Neural cell (in vitro differentiated cells): ENCODE measurements around the gene GSK3A. TPM values are rescaled to one million over a fixed set of nuclear protein-coding genes. Genes with fewer than 3 reads are reported as not detected.

ENCODE experiments used
- H2AFZ ChIP-seq: fragments of 200-600, 300-800 bp; sonication (generic), shearing (Covaris generic); 2 replicates; pipeline ENCODE4 v1.6.0; 2014; ENCODE audit warnings: low read depth, mild to moderate bottlenecking, antibody characterized with exemption, low read length, moderate library complexity
- H3F3A ChIP-seq: fragments of 200-600 bp; shearing (Covaris generic); 2 replicates; pipeline ENCODE4 v1.6.1; 2016; ENCODE audit warnings: mild to moderate bottlenecking, moderate library complexity, mixed read lengths, antibody characterized with exemption, low read length; ENCODE audit not compliant: insufficient read depth, poor library complexity, severe bottlenecking
- H3K27ac ChIP-seq: fragments of 200-600, 300-800 bp; sonication (generic), shearing (Covaris generic); 2 replicates; pipeline ENCODE4 v1.5.1; 2014; ENCODE audit warnings: mild to moderate bottlenecking, low read length, moderate library complexity
- H3K27me3 ChIP-seq: fragments of 300-800, 200-600 bp; sonication (generic), shearing (Covaris generic); 2 replicates; pipeline ENCODE4 v1.6.0; 2014; ENCODE audit warnings: mild to moderate bottlenecking, low read depth, low read length, moderate library complexity; ENCODE audit not compliant: insufficient read depth
- H3K36me3 ChIP-seq: fragments of 300-800, 200-600 bp; sonication (generic), shearing (Covaris generic); 2 replicates; pipeline ENCODE4 v1.5.1; 2014; ENCODE audit warnings: mild to moderate bottlenecking, antibody characterized with exemption, low read length, moderate library complexity; ENCODE audit not compliant: insufficient read depth
- H3K4me2 ChIP-seq: fragments of 300-800, 200-600 bp; sonication (generic), shearing (Covaris generic); 2 replicates; pipeline ENCODE4 v1.6.0; 2014; ENCODE audit warnings: mild to moderate bottlenecking, low read length
- H3K4me3 ChIP-seq: fragments of 300-800, 200-600 bp; sonication (generic), shearing (Covaris generic); 2 replicates; pipeline ENCODE4 v1.5.1; 2014; ENCODE audit warnings: mild to moderate bottlenecking, low read length, moderate library complexity
- H3K79me2 ChIP-seq: fragments of 200-600 bp; shearing (Covaris generic); replicated peaks from 2 replicates; pipeline ENCODE4 v1.6.0; 2014; ENCODE audit warnings: mild to moderate bottlenecking, low read length, moderate library complexity; ENCODE audit not compliant: insufficient read depth
- H3K9ac ChIP-seq: fragments of 300-800, 200-600 bp; sonication (generic), shearing (Covaris generic); 2 replicates; pipeline ENCODE4 v1.6.1; 2016; ENCODE audit warnings: mild to moderate bottlenecking, low read length, mixed read lengths
- H3K9me2 ChIP-seq: fragments of 200-600 bp; shearing (Covaris generic); 2 replicates; pipeline ENCODE4 v1.6.1; 2016; ENCODE audit warnings: mild to moderate bottlenecking, low read length, mixed read lengths; ENCODE audit not compliant: insufficient read depth
- H3K9me3 ChIP-seq: fragments of 200-600, 300-800 bp; sonication (generic), shearing (Covaris generic); 2 replicates; pipeline ENCODE4 v1.6.1; 2016; ENCODE audit warnings: mild to moderate bottlenecking, mixed run types, low read length, moderate library complexity, mixed read lengths
- H4K20me1 ChIP-seq: fragments of 200-600 bp; shearing (Covaris generic); 2 replicates; pipeline ENCODE4 v1.6.1; 2016; ENCODE audit warnings: mild to moderate bottlenecking, mixed run types; ENCODE audit not compliant: insufficient read depth
- CTCF ChIP-seq: fragments of 450-650 bp; IDR thresholded peaks from 2 replicates; pipeline ENCODE4 v1.5.1; 2014; ENCODE audit warnings: antibody characterized with exemption, mild to moderate bottlenecking, moderate library complexity; ENCODE audit not compliant: poor library complexity, severe bottlenecking
- EP300 ChIP-seq: fragments of 450-650 bp; conservative IDR thresholded peaks from 2 replicates; pipeline ENCODE4 v1.6.1; 2014; ENCODE audit warnings: antibody characterized with exemption, mild to moderate bottlenecking, moderate library complexity; ENCODE audit not compliant: poor library complexity, severe bottlenecking
- EZH2 ChIP-seq: fragments of 200-600, 300-800 bp; shearing (Covaris generic), sonication (generic); IDR thresholded peaks from 2 replicates; pipeline ENCODE4 v1.6.1; 2014; ENCODE audit warnings: antibody characterized with exemption, low read length, borderline replicate concordance, mild to moderate bottlenecking; ENCODE audit not compliant: insufficient read depth, poor library complexity, severe bottlenecking
- MXI1 ChIP-seq: fragments of 450-650 bp; conservative IDR thresholded peaks from 2 replicates; pipeline ENCODE4 v1.6.1; 2014; ENCODE audit warnings: antibody characterized with exemption, mild to moderate bottlenecking; ENCODE audit not compliant: poor library complexity, severe bottlenecking
- POLR2AphosphoS5 ChIP-seq: IDR thresholded peaks from 2 replicates; pipeline ENCODE4 v1.6.1; 2012
- RAD21 ChIP-seq: fragments of 450-650 bp; conservative IDR thresholded peaks from 2 replicates; pipeline ENCODE4 v1.6.1; 2014; ENCODE audit warnings: antibody characterized with exemption, mild to moderate bottlenecking, moderate library complexity
- REST ChIP-seq: IDR thresholded peaks from 2 replicates; pipeline ENCODE4 v1.6.1; 2012; ENCODE audit warnings: borderline replicate concordance
- SMC3 ChIP-seq: fragments of 450-650 bp; conservative IDR thresholded peaks from 2 replicates; pipeline ENCODE4 v1.6.1; 2014; ENCODE audit warnings: antibody characterized with exemption, mild to moderate bottlenecking, moderate library complexity; ENCODE audit not compliant: poor library complexity
- TAF1 ChIP-seq: IDR thresholded peaks from 2 replicates; pipeline ENCODE4 v1.6.1; 2012; ENCODE audit warnings: low read depth
- polyA plus RNA-seq: library from polyadenylated mRNA; depleted of rRNA; stranded (reverse); fragments of >200 nt; gene quantifications from 2 replicates; pipeline ENCODE4 v1.2.3, GENCODE V29; 2014

The GSK3A gene
- polyA plus RNA-seq, 1 donor from 2014 or later: 25.2 TPM

- Histone ChIP-seq H3K36me3 (peaks cover 6% of the 10 kb centered on the region), H3K4me2 (peak overlapping the region; percentile 90)
Measured at GRCh38 chr19:42278452-42279154, 36.2 kb upstream of the GSK3A start.

More at GRCh38 chr19:42278452-42279154, 36.2 kb upstream of the GSK3A start:
- Histone ChIP-seq H3K9me2 (no peaks in the 10 kb centered on the region), H4K20me1 (no peaks in the 10 kb centered on the region), H3F3A (no peaks in the 10 kb centered on the region), H3K27ac (peak overlapping the region; percentile 99), H3K27me3 (no peaks in the 10 kb centered on the region), H3K79me2 (peaks cover 30% of the 10 kb centered on the region), H2AFZ (no peak overlapping the region), H3K4me3 (peak overlapping the region; percentile 91), H3K9me3 (no peaks in the 10 kb centered on the region), H3K9ac (peak overlapping the region; percentile 95)
- no peak for TF ChIP-seq TAF1
- TF ChIP-seq REST: no peak
- TF ChIP-seq EZH2: no peak
- TF ChIP-seq SMC3: no peak
- TF ChIP-seq MXI1: no peak
- no peak for TF ChIP-seq CTCF
- no peak for TF ChIP-seq EP300
- no peak for TF ChIP-seq POLR2AphosphoS5
- TF ChIP-seq RAD21: no peak
